T-helper 17 cell (primary cell): ENCODE data around the gene SIAH1. TPM values are rescaled to one million over a fixed set of nuclear protein-coding genes. Genes with fewer than 3 reads are reported as not detected.
A peak's percentile ranks its signal among the peaks of the same experiment; 100 is the strongest.
"Not testable (repeated sequence)": the region's sequence is repeated elsewhere in the genome, so short reads cannot be mapped to it uniquely, and the experiment has no call there.

Experiments
- ATAC-seq: fragments of 150-1000 bp; cut with Tn5 transposase; 2 replicates; pipeline ENCODE4 v1.10.0; 2021; ENCODE audit warnings: mild to moderate bottlenecking, moderate library complexity
- DNase-seq, 3 donors: peaks; one replicate each; pipeline versions ENCODE4 v3.0.0 to v3.0.0-alpha.2; 2020 to 2021
- H3K9me3 ChIP-seq: one replicate; pipeline ENCODE4 v1.7.0; 2013; ENCODE audit warnings: low read length, mild to moderate bottlenecking; ENCODE audit not compliant: control insufficient read depth, poor library complexity, severe bottlenecking
- H3K27ac Mint-ChIP-seq: one replicate; pipeline ENCODE4 v1.8.0; 2022; ENCODE audit warnings: mild to moderate bottlenecking, moderate library complexity, mixed read lengths
- H3K27me3 Mint-ChIP-seq: one replicate; pipeline ENCODE4 v1.8.0; 2022; ENCODE audit warnings: mixed read lengths
- H3K36me3 Mint-ChIP-seq: one replicate; pipeline ENCODE4 v1.8.0; 2022; ENCODE audit warnings: low read depth, mixed read lengths
- H3K4me1 Mint-ChIP-seq: one replicate; pipeline ENCODE4 v1.8.0; 2022; ENCODE audit warnings: mild to moderate bottlenecking, mixed read lengths
- H3K4me3 Mint-ChIP-seq: one replicate; pipeline ENCODE4 v1.8.0; 2022; ENCODE audit warnings: mild to moderate bottlenecking, moderate library complexity, mixed read lengths
- total RNA-seq, 4 donors: library from RNA in 2 of 4; stranded (reverse) in 2 of 4; gene quantifications; one replicate each; pipeline ENCODE4 v1.2.3 and lab custom pipeline; 2022 to 2026

The SIAH1 gene
- total RNA-seq, 2 donors from 2014 or later, result 36.4 to 41.2 TPM

GRCh38 chr16:48409839-48410632 lies 24.8 kb upstream of the SIAH1 start:
- H3K4me1 Mint-ChIP-seq, result no peaks in the 10 kb centered on the region
- DNase-seq (no peak), ATAC-seq (no peak)
- H3K27ac Mint-ChIP-seq, result no peak overlapping the region
- peaks cover 2% of the 10 kb centered on the region for H3K36me3 Mint-ChIP-seq
- no peak overlapping the region for H3K4me3 Mint-ChIP-seq
- no peaks in the 10 kb centered on the region for H3K9me3 ChIP-seq
- peaks cover 8% of the 10 kb centered on the region for H3K27me3 Mint-ChIP-seq

- H3K27me3 Mint-ChIP-seq, result peaks cover 8% of the 10 kb centered on the region
- H3K4me3 Mint-ChIP-seq, result no peak overlapping the region
- no peaks in the 10 kb centered on the region for H3K4me1 Mint-ChIP-seq
- DNase-seq, result no peak
- no peak overlapping the region for H3K27ac Mint-ChIP-seq
- no peak for ATAC-seq
- H3K9me3 ChIP-seq, result no peaks in the 10 kb centered on the region
- peaks cover 2% of the 10 kb centered on the region for H3K36me3 Mint-ChIP-seq
Measured at GRCh38 chr16:48408688-48409087, 23.5 kb upstream of the SIAH1 start.

GRCh38 chr16:48405907-48406306 lies 20.7 kb upstream of the SIAH1 start:
- Mint-ChIP-seq H3K4me3 (no peak overlapping the region), H3K27ac (no peak overlapping the region), H3K36me3 (no peaks in the 10 kb centered on the region), H3K27me3 (no peaks in the 10 kb centered on the region), H3K4me1 (no peaks in the 10 kb centered on the region)
- ATAC-seq, result no peak
- no peaks in the 10 kb centered on the region for H3K9me3 ChIP-seq
- no peak for DNase-seq

- Mint-ChIP-seq H3K36me3 (no peaks in the 10 kb centered on the region), H3K27me3 (no peaks in the 10 kb centered on the region), H3K27ac (no peak overlapping the region), H3K4me3 (no peak overlapping the region), H3K4me1 (no peaks in the 10 kb centered on the region)
- no peaks in the 10 kb centered on the region for H3K9me3 ChIP-seq
- ATAC-seq (no peak), DNase-seq (no peak)
Measured at GRCh38 chr16:48405153-48405552, 19.9 kb upstream of the SIAH1 start.

- ATAC-seq, H3K36me3 Mint-ChIP-seq, H3K27ac Mint-ChIP-seq, H3K9me3 ChIP-seq, H3K4me1 Mint-ChIP-seq, H3K27me3 Mint-ChIP-seq, DNase-seq, H3K4me3 Mint-ChIP-seq: not testable (repeated sequence)
Measured at GRCh38 chr16:48402547-48402946, 17.3 kb upstream of the SIAH1 start.

- no peaks in the 10 kb centered on the region for H3K27me3 Mint-ChIP-seq
- H3K4me3 Mint-ChIP-seq, result no peak overlapping the region
- no peak overlapping the region for H3K27ac Mint-ChIP-seq
- no peak for ATAC-seq
- DNase-seq, result no peak
- peaks cover 5% of the 10 kb centered on the region for H3K4me1 Mint-ChIP-seq
- no peaks in the 10 kb centered on the region for H3K36me3 Mint-ChIP-seq
- H3K9me3 ChIP-seq, result no peaks in the 10 kb centered on the region
Measured at GRCh38 chr16:48395375-48395774, 10.2 kb upstream of the SIAH1 start.

- no peak for ATAC-seq
- DNase-seq, result no peak
- Mint-ChIP-seq H3K27ac (no peak overlapping the region), H3K36me3 (no peaks in the 10 kb centered on the region), H3K4me1 (peaks cover 5% of the 10 kb centered on the region), H3K4me3 (no peak overlapping the region), H3K27me3 (no peaks in the 10 kb centered on the region)
- no peaks in the 10 kb centered on the region for H3K9me3 ChIP-seq
Measured at GRCh38 chr16:48394355-48394703, 9.1 kb upstream of the SIAH1 start.

GRCh38 chr16:48393485-48394354 lies 8.5 kb upstream of the SIAH1 start:
- DNase-seq (no peak), ATAC-seq (peak; percentile 14)
- no peak overlapping the region for H3K27ac Mint-ChIP-seq
- no peaks in the 10 kb centered on the region for H3K36me3 Mint-ChIP-seq
- H3K4me1 Mint-ChIP-seq, result peaks cover 5% of the 10 kb centered on the region
- no peaks in the 10 kb centered on the region for H3K9me3 ChIP-seq
- peak overlapping the region; percentile 7 for H3K4me3 Mint-ChIP-seq
- H3K27me3 Mint-ChIP-seq, result no peaks in the 10 kb centered on the region

GRCh38 chr16:48392407-48392806 lies 7.2 kb upstream of the SIAH1 start:
- no peaks in the 10 kb centered on the region for H3K9me3 ChIP-seq
- no peak for ATAC-seq
- H3K4me1 Mint-ChIP-seq, result peaks cover 5% of the 10 kb centered on the region
- no peak for DNase-seq
- H3K36me3 Mint-ChIP-seq, result no peaks in the 10 kb centered on the region
- no peak overlapping the region for H3K27ac Mint-ChIP-seq
- no peaks in the 10 kb centered on the region for H3K27me3 Mint-ChIP-seq
- no peak overlapping the region for H3K4me3 Mint-ChIP-seq

- Mint-ChIP-seq H3K4me3 (peak overlapping the region; percentile 15), H3K4me1 (peaks cover 21% of the 10 kb centered on the region), H3K27ac (peak overlapping the region; percentile 67), H3K36me3 (no peaks in the 10 kb centered on the region), H3K27me3 (no peaks in the 10 kb centered on the region)
- H3K9me3 ChIP-seq, result no peaks in the 10 kb centered on the region
- no peak for ATAC-seq
- no peak for DNase-seq
Measured at GRCh38 chr16:48386559-48387312, 1.5 kb upstream of the SIAH1 start.

GRCh38 chr16:48384520-48385252 lies 527 bp downstream of the SIAH1 start:
- DNase-seq (peak in 2 of 3 donors; percentile 31 to 37), ATAC-seq (peak; percentile 69)
- no peaks in the 10 kb centered on the region for H3K36me3 Mint-ChIP-seq
- H3K4me1 Mint-ChIP-seq, result peaks cover 34% of the 10 kb centered on the region
- H3K4me3 Mint-ChIP-seq, result peak overlapping the region; percentile 95
- H3K9me3 ChIP-seq, result no peaks in the 10 kb centered on the region
- no peaks in the 10 kb centered on the region for H3K27me3 Mint-ChIP-seq
- H3K27ac Mint-ChIP-seq, result peak overlapping the region; percentile 90

- Mint-ChIP-seq H3K27ac (peak overlapping the region; percentile 90), H3K36me3 (no peaks in the 10 kb centered on the region), H3K4me1 (peaks cover 41% of the 10 kb centered on the region), H3K4me3 (peak overlapping the region; percentile 95), H3K27me3 (no peaks in the 10 kb centered on the region)
- no peaks in the 10 kb centered on the region for H3K9me3 ChIP-seq
- DNase-seq (no peak), ATAC-seq (no peak)
Measured at GRCh38 chr16:48383877-48384519, 1.2 kb downstream of the SIAH1 start.
